ENCODE results near the gene MIF4GD. TPM values are rescaled to one million over a fixed set of nuclear protein-coding genes. Genes with fewer than 3 reads are reported as not detected.

The MIF4GD gene
- total and polyA plus RNA-seq, 9 of the 15 experiments (the other 6 are each of a cell fraction or from before 2014, with no cell fraction given), result 11.8 to 63.8 (median 28.1) TPM

GRCh38 chr17:75267411-75268232 is 3.4 kb downstream of the MIF4GD start (continued):
- no peak for TF ChIP-seq ZNF655 (CRISPR knock-in tag; IDR thresholded peaks at IDR 0.05)
- 0 out of 2 replicates have a peak, but pooled peaks have one; percentile 72 for TF ChIP-seq POLR2AphosphoS2 (IDR thresholded peaks at IDR 0.05; ENCODE audit: low read length)
- no peak for TF ChIP-seq ZNF639 (CRISPR knock-in tag; conservative IDR thresholded peaks at IDR 0.05 in 1 of 2, IDR thresholded peaks at IDR 0.05 in 1 of 2)
- no peak for TF ChIP-seq PKNOX1 (IDR thresholded peaks at IDR 0.05)
- no peak for TF ChIP-seq JUN (IDR thresholded peaks at IDR 0.05; ENCODE audit: borderline replicate concordance, low read depth, low read length)
- no peak for TF ChIP-seq JUN (CRISPR knock-in tag; IDR thresholded peaks at IDR 0.05; ENCODE audit: borderline replicate concordance)
- no peak for TF ChIP-seq ZNF239 (CRISPR knock-in tag; IDR thresholded peaks at IDR 0.05)
- no peak for TF ChIP-seq SRSF7 (optimal IDR thresholded peaks at IDR 0.05; ENCODE audit: low read depth, low read length)
- TF ChIP-seq ATF1 (CRISPR knock-in tag; IDR thresholded peaks at IDR 0.05), result no peak
- peak; percentile 50 for TF ChIP-seq ATF1 (tag; IDR thresholded peaks at IDR 0.05)
- TF ChIP-seq FOXK1 (CRISPR knock-in tag; IDR thresholded peaks at IDR 0.05; ENCODE audit: borderline replicate concordance), result peak; percentile 84; the same call in 1 of the 2 replicates
- TF ChIP-seq JUND (IDR thresholded peaks at IDR 0.05; ENCODE audit: borderline replicate concordance, low read depth, low read length), result 0 out of 2 replicates have a peak, but pooled peaks have one; percentile 3
- no peak; the same call in 2 of the 3 replicates for TF ChIP-seq JUND (tag; IDR thresholded peaks at IDR 0.05; ENCODE audit: borderline replicate concordance, low read depth, low read length)
- no peak for TF ChIP-seq TBP (optimal IDR thresholded peaks at IDR 0.05; ENCODE audit: low read depth, low read length)
- peak; percentile 60; the same call in 1 of the 2 replicates for TF ChIP-seq POLR2A (conservative IDR thresholded peaks at IDR 0.05)
- no peak for TF ChIP-seq ZNF785 (CRISPR knock-in tag; IDR thresholded peaks at IDR 0.05)
- TF ChIP-seq ARNT (IDR thresholded peaks at IDR 0.05), result no peak
- no peak for TF ChIP-seq HMBOX1 (IDR thresholded peaks at IDR 0.05)
- TF ChIP-seq E2F6 (IDR thresholded peaks at IDR 0.05; ENCODE audit: borderline replicate concordance in 1 of 2, extremely low read depth in 1 of 2, insufficient read depth in 1 of 2, insufficient read length in 1 of 2, low read depth in 1 of 2, low read length in 1 of 2, poor library complexity in 1 of 2, severe bottlenecking in 1 of 2), result peak in 1 of 2 experiments; percentile 12
- TF ChIP-seq SMAD4 (CRISPR knock-in tag; conservative IDR thresholded peaks at IDR 0.05), result 0 out of 2 replicates have a peak, but pooled peaks have one; percentile 30
- no peak for TF ChIP-seq HDGF (IDR thresholded peaks at IDR 0.05)
- no peak for TF ChIP-seq FIP1L1 (IDR thresholded peaks at IDR 0.05; ENCODE audit: low read depth, low read length, poor library complexity, severe bottlenecking)
- TF ChIP-seq RBM15 (IDR thresholded peaks at IDR 0.05; ENCODE audit: insufficient read depth, low read length), result no peak

Data from K562 (cell line).